Activated CD4-positive, alpha-beta T cell treated with anti-CD3 and anti-CD28 coated beads, Interleukin-10, Interleukin-2, amounts not matched to agents 100 ng/mL and 50 ng/mL, durations not matched to agents 16 hours and 8 hours (primary cell): Measurements from ENCODE around the gene AKAP12.

Experiments used
- DNase-seq: peaks from one replicate; pipeline ENCODE4 v3.0.0-alpha.2; 2020

AKAP12 gene

DNA sequence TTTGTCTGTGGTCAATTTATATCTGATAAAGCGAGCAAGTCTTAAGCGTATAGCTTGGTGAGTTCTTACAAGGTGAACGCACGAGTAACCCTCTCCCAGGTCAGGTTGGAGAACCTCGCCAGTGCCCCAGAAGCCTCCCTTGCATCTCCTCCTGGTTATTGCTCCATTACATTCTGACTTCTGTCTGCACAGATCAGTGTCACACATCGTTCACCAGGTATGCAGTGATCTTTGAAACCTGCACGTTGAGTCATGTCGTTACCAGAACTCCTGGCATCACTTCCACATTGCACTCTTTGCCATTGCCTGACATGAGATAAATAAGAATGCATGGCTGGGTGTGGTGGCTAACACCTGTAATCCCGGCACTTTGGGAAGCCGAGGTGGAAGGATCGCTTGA, 44.2 kb downstream of the AKAP12 start:
- DNase-seq: no peak

DNA sequence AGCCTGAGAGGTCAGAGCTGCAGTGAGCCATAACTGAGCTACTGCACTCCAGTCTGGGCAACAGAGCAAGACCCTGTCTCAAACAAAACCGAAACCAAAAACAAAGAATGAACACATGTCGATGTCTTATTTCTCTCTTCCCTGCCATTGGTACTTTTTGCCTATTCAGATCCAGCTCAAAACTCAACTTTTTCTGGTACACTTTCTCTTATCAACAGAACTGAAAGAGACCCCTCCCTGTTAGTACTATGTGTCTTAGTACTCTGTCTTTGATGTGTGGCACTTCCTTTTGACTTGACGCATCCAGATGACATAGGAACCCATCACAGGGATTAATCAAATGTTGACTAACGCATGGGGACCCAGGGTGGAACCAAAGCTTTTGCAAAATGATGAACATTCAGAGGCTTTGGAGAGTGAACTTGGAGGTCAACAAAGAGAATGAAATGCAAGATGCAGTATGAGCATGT, 44.8 kb downstream of the AKAP12 start:
- peak; percentile 48 for DNase-seq

DNA sequence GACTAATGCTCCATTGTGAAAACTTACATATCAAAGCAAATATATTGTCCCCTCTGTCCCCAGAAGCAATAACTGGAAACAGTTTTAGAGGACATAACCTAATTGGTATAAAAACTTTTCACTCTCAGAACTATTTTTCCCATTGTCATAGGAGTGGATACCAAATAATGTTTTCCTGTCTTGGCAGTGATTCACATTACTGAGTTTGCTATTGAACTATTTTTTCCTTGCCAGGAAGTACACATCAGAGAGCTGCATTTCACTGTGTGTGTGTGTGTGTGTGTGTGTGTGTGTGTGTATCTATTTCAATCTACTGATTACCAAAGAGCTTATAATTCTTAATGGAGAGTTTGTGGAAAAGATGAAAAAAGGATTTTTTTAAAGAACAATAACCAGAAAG, 45.4 kb downstream of the AKAP12 start:
- no peak for DNase-seq

DNA sequence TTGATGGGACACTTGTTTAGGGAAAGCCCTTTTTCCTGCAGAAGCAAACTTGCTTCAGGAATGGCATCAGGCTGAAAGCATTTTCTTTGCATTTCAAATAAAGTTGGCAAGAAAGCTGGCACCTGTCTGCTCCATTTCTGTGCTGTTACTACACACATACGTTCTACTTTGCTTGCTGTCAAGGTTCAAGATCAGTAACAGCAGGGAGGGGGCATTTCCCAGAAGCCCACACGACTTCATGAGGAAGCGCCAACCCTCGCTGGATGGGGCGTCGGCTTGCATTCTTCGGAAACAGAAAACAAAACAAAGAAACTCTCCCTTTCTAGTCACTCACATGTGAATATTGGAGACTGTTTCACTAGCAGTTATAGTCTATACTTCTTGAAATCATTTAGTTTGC, 46.4 kb downstream of the AKAP12 start:
- no peak for DNase-seq

DNA sequence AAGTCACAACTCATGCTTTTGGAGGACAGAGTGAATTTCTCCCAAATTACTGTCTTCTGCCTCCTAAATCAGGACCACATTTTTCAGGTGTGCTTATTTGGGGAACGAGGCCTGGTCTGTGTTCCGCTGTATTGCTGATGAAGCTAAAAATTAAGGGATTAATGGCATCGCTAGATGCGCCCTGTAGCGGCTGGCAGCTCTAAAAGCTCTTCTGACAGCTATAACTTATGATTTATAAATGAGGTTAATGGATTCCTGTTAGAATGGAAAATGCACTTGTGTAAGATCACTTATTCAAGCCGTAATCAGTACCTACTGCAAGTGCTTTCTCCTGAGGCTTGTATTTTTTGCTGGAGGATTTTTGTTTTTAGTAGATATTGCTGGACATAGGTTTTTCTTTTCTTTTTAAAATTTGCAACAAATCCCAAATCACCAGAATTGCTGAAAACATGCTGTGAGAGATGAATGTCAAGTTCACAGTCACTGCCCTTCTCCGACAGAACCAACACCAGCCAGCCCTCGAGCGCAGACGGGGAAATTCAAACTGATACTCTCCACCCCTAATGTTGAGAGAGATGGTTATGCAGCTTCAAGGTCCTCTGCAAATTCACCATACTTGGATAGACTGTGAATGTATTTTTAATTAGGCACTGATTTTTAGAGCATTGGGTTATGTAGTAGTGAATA, 49.1 kb downstream of the AKAP12 start:
- DNase-seq: peak; percentile 63

DNA sequence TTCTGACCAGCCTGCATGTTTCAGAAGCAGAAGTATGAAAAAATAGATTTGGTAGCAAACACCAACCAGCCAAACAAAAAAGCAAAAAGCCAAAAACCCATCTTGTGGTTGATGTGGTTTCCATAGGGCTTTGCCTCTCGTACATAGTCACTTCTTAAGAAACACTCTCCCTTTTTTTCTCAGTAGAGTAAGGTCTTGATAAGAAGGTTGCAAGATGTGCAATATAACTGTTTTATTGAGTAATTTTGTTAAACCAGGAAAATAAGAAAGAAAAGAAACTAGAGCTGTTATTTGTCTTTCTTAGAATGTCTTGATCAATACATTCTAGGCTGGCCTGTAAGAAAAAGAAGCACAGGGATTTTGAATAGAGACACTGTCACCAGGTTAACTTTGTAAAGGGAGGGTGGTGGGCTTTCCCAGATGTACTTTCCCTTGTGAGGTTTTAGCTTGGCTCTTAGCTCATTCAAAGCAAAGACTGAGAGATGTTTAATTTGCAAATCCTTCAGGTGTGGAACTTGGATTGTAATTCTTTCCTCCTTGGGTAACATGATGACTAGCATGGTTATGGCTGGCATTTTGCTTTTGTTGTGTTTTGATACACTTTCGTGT, 49.7 kb downstream of the AKAP12 start:
- peak; percentile 72 for DNase-seq

DNA sequence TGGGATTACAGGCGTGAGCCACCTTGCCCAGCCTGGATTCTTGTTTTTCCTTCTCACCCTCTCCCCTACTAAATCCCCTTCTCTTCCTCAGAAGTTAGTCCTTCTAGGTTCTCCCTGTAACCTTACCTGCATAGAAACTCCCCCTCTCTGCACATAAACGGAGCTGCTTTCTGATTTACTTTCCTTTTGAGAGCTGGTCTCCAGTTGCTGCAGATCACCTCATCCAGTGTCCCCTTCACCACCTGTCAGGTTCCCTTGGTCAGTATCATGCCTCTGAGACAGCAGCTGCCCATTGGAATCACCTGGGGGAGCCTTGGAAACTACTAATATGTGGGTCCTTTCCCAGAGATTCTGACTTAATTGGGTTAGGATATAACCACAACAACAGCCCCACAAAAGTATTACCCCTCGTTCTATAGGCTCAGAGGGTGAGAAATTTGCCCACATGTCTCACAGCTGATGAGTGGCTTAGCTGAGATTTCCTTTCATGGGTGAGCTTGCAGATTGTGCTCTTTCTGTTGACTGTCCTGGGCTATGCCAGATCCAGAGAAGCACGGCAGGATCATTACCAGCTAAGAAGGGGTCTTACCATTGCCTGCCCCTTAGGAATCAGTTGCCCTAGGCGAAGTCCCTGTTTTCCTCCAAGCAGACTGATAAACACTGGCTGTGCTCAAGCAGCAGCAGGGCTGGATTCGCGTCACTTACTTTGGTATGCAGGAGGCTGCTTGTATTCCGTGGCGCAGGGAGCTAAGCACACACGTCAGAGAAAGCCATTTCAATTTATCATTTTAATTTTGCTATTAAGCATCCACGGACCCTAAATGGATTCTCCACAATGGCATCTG, 51.3 kb downstream of the AKAP12 start:
- no peak for DNase-seq

DNA sequence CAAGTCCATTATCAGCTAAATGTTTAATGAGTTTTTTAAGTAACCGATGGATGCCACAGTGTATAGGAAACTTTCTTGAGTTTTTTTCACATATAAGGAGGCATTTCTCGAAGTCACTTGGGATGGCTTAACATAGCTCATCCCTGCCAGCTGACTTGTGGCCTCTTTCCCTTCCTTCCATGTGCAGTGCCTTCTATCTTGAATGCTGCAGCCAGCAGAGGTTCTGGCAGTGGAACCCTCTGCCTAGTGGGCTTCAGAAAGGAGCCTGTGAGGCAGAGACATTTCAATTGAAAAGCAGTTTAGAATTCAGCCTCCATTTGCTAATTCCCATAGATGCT, 51.9 kb downstream of the AKAP12 start:
- no peak for DNase-seq

DNA sequence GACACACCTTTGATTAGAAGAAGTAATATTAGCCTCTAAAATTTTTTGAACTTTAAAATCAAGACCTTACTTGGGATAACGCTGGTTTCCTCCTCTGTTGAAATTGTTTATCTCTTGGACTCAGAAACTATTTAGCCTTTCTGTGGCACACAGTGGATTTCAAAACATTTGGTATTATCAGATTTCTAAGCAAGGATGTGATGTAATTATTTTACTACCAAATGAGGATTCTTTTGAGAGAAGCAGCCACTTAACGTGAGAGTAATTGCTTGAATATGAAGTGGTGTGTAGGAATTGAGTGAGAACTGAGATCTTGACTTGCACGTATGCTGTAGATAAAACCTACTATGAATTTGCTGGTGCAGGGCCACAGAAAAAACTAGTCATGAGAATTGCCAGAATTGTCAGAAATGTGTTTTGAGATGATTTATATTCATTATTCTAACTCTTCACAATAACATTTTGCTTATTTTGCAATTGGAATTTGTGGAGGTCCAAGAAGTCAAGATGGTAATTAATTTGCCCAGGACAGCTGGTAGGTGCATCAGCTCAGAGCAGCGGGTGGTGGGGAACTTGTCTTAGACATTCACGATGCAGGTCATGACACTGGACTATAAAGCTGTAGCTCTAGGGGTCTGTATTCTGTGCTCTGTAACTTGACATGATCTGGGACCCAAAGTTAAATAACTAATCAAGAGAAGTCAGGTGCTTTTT, 53.4 kb downstream of the AKAP12 start:
- DNase-seq: no peak

DNA sequence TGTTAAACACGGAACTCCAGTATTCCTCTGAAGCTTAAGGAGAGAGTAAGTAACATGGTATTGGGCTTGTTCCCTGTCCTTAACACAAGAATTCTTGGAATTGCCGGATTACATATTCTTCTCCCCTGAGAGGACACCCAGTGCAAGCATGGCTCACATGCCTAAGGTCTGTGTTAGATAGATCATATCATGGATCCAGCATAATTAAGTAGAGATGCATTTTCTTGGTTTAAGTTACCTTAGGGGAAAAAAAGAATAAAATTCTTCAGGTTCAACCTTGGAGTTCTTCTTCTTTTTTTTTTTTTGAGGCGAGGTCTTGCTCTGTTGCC, 53.9 kb downstream of the AKAP12 start:
- no peak for DNase-seq

DNA sequence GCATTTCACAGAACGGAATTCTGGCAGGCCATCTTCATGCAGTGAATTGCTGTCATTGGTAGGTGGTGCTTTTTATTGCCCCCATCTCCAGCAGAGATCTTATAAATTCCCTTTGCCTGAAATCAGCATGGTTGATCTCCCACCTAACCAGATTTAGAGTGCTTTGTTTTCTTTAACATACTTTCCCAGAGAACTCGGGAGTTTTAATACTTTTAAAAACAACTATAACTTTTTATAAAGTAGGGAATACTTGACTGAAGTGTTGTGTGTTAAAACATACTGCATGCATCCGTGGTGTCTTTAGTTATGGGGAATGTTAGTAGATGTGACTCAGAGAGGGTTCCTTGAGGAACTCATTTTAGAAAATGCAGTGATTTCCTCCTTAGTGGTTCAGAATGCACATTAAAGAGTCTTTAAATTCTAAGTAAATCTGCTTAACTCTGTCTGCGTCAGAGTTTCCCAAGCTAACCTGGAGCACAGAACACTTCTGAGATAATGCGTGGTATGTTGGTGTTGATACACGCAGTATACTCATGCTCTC, 54.9 kb downstream of the AKAP12 start:
- no peak for DNase-seq

DNA sequence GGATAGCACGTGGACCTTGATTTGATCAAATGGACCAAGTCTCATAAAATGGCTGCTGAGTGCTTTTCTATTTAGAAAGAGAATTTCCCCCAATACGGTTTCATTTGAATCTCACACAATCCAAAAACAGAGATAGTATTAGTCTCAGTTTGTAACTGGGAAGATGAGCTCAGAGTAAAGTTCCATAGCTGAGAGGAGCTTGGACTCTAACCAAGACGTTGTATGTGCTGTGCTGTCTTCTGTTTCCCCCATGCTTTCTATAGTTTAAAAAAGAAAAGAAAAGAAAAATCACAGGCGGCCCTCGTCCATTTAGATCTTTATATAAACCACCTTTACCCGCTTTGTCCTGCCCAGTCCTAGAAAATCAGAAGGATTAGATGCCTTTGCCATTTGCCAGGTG, 58.1 kb downstream of the AKAP12 start:
- no peak for DNase-seq

DNA sequence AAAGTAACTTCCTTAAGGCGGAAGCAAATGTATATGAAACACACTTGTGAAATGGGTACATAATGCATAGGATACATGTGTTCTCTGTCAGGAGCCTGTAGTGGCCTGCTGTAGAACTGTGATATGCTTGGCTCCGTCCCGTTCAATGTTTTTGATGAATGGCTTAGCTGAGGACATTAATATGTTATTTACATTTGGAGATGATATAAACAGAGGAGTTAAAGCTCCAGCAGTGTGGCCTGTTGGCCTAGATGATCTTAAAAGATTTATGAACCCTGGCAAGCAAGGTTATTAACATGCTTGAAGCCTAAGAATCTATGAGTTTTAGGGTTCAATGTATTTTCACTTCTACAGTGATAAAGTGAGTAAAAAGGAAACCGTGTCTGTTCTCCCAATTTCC, 59.2 kb downstream of the AKAP12 start:
- no peak for DNase-seq

DNA sequence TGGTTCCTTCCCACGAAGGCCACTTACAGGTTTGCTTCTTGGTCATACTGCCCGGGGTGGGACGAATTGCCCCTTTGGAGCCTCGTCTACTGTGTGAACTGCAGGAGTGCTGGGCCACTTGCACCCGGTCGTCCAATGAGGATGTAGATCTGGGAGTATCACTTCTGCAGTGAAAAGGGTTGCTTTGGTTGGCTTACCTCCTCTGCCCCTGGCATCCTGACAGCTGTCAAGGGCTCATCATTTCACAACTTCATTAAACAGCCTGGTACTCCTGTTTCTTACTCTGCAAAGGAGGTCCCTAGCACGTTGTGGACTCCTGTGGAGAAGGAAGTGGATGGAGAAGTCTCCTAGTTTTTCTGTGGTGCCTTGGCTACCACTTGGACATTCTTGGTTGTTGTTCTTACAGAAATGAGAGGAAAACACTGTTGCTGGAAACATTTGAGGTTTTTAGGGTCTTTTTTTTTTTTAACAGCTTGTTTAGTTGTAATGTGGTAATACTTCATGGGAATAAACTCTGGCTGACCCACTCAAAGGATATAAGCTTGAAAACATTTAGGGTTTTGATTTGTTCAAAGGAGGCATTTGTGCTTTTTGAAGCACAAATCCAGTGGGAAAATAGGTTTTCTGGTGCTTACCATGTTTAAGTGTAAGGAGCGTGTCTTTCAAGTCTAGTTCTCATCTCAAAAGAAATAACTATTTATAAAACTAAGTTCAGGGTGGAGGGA, 60.7 kb downstream of the AKAP12 start:
- no peak for DNase-seq

DNA sequence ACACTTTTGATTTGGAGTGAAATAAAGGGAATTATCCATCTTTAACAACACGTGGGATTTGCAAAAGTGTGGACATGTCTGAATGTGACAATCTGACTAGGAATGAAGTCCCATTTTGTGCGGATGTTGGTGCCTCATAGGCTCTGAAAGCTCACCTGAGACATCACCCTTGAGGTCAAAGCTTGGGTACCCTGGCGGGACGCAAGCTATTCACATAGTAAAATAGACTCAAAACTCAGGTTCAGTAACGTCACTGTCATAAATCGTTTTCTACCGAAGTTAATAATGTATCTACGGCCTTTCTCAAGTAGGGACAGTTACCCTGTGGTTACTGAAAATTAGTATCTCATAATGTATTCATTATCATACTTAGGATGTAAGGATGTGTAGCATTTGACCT, 61.8 kb downstream of the AKAP12 start:
- no peak for DNase-seq

DNA sequence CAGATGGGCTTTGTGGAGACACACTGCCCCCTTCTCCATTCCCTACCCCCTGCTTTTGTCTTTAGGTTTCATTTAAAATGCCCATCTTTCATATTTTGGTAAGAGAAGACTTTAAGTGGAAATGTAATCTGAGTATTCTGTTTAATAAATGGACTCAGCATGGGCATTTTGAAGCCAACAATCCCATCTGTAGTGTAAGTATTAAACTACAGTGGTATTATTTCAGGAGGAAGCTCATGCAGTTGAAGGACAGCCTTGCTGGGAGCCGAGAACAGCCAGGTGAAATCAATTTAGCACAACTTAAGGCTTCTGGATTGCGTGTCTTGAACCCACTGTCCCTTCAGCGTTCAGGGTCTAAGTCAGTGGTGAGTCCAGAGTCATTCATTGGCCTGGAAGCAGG, 63.5 kb downstream of the AKAP12 start:
- no peak for DNase-seq

DNA sequence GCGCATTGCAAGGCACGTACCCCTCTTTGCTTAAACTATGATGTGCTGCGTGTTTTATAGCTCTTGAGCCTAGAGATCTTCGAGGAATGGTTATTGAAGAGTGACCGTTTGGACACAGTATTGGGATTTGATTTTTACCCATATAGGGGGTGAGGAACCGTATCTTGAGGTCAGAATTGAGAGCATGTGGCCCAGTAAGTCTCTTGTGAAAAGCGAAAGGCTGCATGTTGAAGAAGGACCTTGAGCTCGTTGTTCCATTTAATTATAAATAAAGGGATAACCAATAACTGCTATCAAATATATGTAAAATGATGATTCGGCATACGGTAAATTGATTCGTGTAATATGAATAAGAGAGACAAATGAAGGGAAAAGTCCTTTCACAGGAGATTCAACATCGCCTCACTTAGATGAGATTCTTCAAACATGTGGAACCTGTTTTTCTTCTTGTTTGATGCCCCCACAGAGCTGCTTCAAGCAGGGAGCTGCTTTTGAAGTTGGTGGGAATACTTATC, 66.6 kb downstream of the AKAP12 start:
- no peak for DNase-seq

DNA sequence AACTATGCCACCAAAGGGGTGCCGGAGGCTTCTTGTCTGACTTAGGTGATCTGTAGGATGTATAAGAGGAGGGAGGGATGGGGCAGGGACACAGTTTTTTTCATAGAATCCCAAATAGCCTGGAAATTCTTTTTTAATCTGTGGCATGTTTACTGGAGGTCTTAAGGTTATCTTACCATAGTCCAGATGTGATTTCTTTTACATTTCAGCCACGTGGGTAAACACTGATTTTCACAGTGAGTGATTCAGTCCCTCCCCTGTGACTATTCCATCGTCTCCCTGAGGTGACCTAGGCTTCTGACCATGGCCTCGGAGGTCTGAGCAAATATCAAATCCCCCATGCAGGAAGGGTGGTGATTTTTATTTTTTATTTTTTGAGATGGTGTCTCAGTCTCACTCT, 67.7 kb downstream of the AKAP12 start:
- DNase-seq: no peak

DNA sequence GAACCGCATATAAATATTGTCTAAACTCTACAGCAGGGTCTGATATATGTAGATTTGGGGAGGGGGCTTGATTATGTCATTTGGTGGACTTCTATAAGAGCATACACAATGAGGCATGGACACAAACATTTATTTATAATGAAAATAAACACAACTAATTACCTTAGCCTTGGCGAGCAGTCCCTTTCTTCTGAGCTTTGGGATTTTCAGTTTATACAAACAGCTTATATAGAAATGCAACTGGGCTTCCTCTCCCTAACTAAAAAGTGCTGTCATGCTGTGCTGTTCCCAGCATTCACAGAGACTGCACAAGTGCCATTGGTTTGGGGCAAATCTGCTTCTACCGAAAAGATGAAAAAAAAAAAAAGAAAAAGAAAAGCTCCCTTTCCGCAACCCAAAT, 69.9 kb downstream of the AKAP12 start:
- DNase-seq: no peak

DNA sequence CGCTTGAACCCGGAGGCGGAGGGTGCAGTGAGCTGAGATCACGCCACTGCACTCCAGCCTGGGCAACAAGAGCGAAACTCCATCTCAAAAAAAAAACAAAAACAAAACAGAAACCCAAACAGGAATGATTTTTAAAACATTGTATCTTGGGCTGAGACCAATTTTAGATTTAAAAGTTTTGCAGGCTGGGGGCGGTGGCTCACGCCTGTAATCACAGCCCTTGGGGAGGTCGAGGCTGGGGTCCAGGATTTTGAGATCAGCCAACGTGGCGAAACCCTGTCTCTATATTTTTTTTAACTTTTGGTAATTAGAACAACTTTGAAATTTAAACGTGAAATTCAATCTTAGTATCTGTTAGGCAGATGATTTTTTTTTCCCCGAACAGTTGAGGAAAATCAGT, 70.5 kb downstream of the AKAP12 start:
- DNase-seq: no peak

DNA sequence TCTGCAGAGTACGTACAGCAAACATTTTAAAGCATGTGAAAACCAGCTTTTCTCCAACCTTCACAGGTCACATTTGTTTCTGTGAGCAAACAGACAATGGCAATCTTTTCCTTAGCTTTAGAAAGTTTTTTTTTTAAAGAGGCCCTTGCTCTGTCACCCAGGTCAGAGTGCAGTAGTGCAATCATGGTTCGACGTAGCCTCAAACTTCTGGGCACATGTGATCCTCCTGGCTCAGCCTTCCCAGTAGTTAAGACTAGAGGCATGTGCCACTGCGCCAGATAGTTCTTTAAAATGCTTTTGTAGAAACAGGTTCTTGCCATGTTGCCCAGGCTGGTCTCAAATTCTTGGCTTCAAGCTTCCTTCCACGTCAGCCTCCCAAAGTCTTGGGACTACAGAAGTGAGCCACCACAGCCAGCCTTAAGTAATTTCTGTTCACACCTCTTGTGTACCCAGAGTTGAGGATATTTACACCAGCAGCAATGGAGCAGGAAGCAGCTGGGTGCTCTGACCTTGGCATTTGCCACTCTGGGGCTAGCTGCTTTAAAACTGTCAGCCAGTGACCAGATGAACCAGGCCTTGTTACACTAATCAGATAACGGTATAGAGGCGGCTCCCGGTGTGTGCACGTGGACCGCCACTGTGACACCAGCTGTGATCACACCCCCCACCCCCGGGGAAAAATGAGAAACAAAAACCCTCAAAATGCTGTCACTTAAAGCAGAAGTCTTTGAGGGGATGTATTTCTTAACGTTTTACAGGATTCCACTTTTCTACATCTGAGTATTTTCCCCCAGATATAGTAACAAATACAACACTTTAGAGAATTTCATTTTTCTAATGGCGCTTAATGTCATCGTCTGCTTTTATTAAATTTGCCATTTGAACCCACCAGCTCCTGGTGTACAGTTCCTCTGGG, 71.3 kb downstream of the AKAP12 start:
- no peak for DNase-seq
